SK-N-SH (cell line): ENCODE measurements around the gene GLDC. TPM values are rescaled to one million over a fixed set of nuclear protein-coding genes. Genes with fewer than 3 reads are reported as not detected.

Experiments
- CTCF ChIA-PET: fragments of 300-600, 350-600 bp; formaldehyde crosslinking; extraction: SDS; loops from one replicate; lab custom pipeline; 2021; lab: Yijun Ruan, JAX
- POLR2A ChIA-PET: fragments of 350-600 bp; sonication (Branson Sonifier 250); formaldehyde crosslinking; extraction: SDS; loops from one replicate; lab custom pipeline; 2020; ENCODE audit warnings: antibody characterized with exemption, inconsistent platforms; lab: Yijun Ruan, JAX
- DNase-seq: peaks from one replicate; pipeline ENCODE4 v3.0.0; 2012
- H2AFZ ChIP-seq: fragments of 200-600 bp; sonication (generic); 2 replicates; pipeline ENCODE4 v1.8.1; 2016; ENCODE audit warnings: antibody characterized with exemption, mild to moderate bottlenecking, low read depth
- H3F3A ChIP-seq: fragments of 200-600 bp; sonication (generic); replicated peaks from 2 replicates; pipeline ENCODE3; 2016; ENCODE audit warnings: antibody characterized with exemption, mild to moderate bottlenecking; ENCODE audit not compliant: insufficient read depth
- H3K27ac ChIP-seq, 2 experiments: fragments of 200-500 bp in 1 of 2; fragments of 200-600 bp in 1 of 2; sonication (Bioruptor generic) in 1 of 2; sonication (generic), shearing (Covaris generic) in 1 of 2; 2 replicates each; pipeline versions ENCODE4 v1.5.1 to v1.6.1; 2014 to 2016; ENCODE audit warnings: low read depth in 2 of 2, inconsistent platforms in 1 of 2, low read length in 1 of 2, mild to moderate bottlenecking in 1 of 2, mixed read lengths in 1 of 2
- H3K27me3 ChIP-seq: fragments of 200-600 bp; sonication (generic), shearing (Covaris generic); 2 replicates; pipeline ENCODE4 v1.6.1; 2016; ENCODE audit warnings: mixed run types; ENCODE audit not compliant: insufficient read depth
- H3K36me3 ChIP-seq, 2 experiments: fragments of 200-500 bp in 1 of 2; fragments of 200-600 bp in 1 of 2; sonication (Bioruptor generic) in 1 of 2; sonication (generic) in 1 of 2; replicated peaks in 1 of 2; 2 replicates each; pipeline versions ENCODE3 to v1.5.1; 2014 to 2016; ENCODE audit warnings: low read length in 1 of 2, mild to moderate bottlenecking in 1 of 2; ENCODE audit not compliant: insufficient read depth in 2 of 2, control insufficient read depth in 1 of 2
- H3K4me1 ChIP-seq, 2 experiments: fragments of 200-500 bp in 1 of 2; fragments of 200-600 bp in 1 of 2; sonication (Bioruptor generic) in 1 of 2; sonication (generic), shearing (Covaris generic) in 1 of 2; 2 replicates each; pipeline versions ENCODE4 v1.5.1 to v1.6.1; 2014 to 2016; ENCODE audit warnings: low read depth in 1 of 2, low read length in 1 of 2, mixed run types in 1 of 2; ENCODE audit not compliant: insufficient read depth in 2 of 2, control insufficient read depth in 1 of 2
- H3K4me2 ChIP-seq: fragments of 200-600 bp; sonication (generic), shearing (Covaris generic); 2 replicates; pipeline ENCODE4 v1.6.1; 2017; ENCODE audit warnings: mixed run types
- H3K4me3 ChIP-seq, 2 experiments: fragments of 200-500 bp in 1 of 2; fragments of 200-600 bp in 1 of 2; sonication (Bioruptor generic) in 1 of 2; sonication (generic), shearing (Covaris generic) in 1 of 2; 2 replicates each; pipeline versions ENCODE4 v1.5.1 to v1.8.1; 2014 to 2016; ENCODE audit warnings: low read depth in 2 of 2, inconsistent platforms in 1 of 2, low read length in 1 of 2, mild to moderate bottlenecking in 1 of 2, mixed read lengths in 1 of 2, moderate library complexity in 1 of 2
- H3K79me2 ChIP-seq: fragments of 200-600 bp; sonication (generic); 2 replicates; pipeline ENCODE4 v1.8.1; 2017; ENCODE audit warnings: mild to moderate bottlenecking; ENCODE audit not compliant: insufficient read depth
- H3K9ac ChIP-seq: fragments of 200-600 bp; sonication (generic); 2 replicates; pipeline ENCODE4 v1.6.1; 2017; ENCODE audit warnings: mixed run types
- H3K9me2 ChIP-seq: fragments of 200-600 bp; sonication (generic); 2 replicates; pipeline ENCODE4 v1.6.1; 2017; ENCODE audit warnings: mixed run types
- H3K9me3 ChIP-seq: fragments of 200-600 bp; sonication (generic); 2 replicates; pipeline ENCODE4 v1.6.1; 2017; ENCODE audit warnings: mixed run types, mild to moderate bottlenecking, moderate library complexity
- H4K20me1 ChIP-seq: fragments of 200-600 bp; sonication (generic); 2 replicates; pipeline ENCODE4 v1.6.1; 2017; ENCODE audit warnings: mild to moderate bottlenecking, mixed run types; ENCODE audit not compliant: insufficient read depth
- FOXJ3 ChIP-seq: sonication (generic); formaldehyde crosslinking; IDR thresholded peaks from 2 replicates; pipeline ENCODE4 v1.5.1; 2020; ENCODE audit warnings: mild to moderate bottlenecking, missing genetic modification reagents
- GABPA ChIP-seq: IDR thresholded peaks from 2 replicates; pipeline ENCODE4 v1.4.0; 2012; ENCODE audit warnings: low read depth, mild to moderate bottlenecking
- IRF3 ChIP-seq: fragments of 150-350 bp; IDR thresholded peaks from 2 replicates; pipeline ENCODE4 v1.6.1; 2016; ENCODE audit warnings: mild to moderate bottlenecking, low read depth, low read length
- MAX ChIP-seq: IDR thresholded peaks from 2 replicates; pipeline ENCODE4 v1.4.0; 2012; ENCODE audit warnings: low read depth
- MXI1 ChIP-seq: IDR thresholded peaks from 2 replicates; pipeline ENCODE4 v1.6.1; 2012; ENCODE audit warnings: mild to moderate bottlenecking, low read depth, low read length, improper control_type of control experiment
- NFIC ChIP-seq: IDR thresholded peaks from 2 replicates; pipeline ENCODE4 v1.4.0; 2012; ENCODE audit warnings: borderline replicate concordance
- NRF1 ChIP-seq: IDR thresholded peaks from 2 replicates; pipeline ENCODE4 v1.6.1; 2012; ENCODE audit warnings: low read depth, mild to moderate bottlenecking, low read length
- PBX3 ChIP-seq: IDR thresholded peaks from 2 replicates; pipeline ENCODE4; 2012
- RAD21 ChIP-seq: IDR thresholded peaks from 2 replicates; pipeline ENCODE4 v1.6.1; 2012; ENCODE audit warnings: mild to moderate bottlenecking, low read length
- RCOR1 ChIP-seq: fragments of 150-350 bp; IDR thresholded peaks from 2 replicates; pipeline ENCODE4 v1.6.1; 2017; ENCODE audit warnings: antibody characterized with exemption, low read length
- RXRA ChIP-seq: IDR thresholded peaks from 2 replicates; pipeline ENCODE4 v1.4.0; 2012; ENCODE audit warnings: low read depth, mild to moderate bottlenecking, borderline replicate concordance
- SIN3A ChIP-seq: IDR thresholded peaks from 2 replicates; pipeline ENCODE4 v1.6.1; 2012; ENCODE audit warnings: low read depth, mild to moderate bottlenecking, low read length, moderate library complexity, borderline replicate concordance
- SMC3 ChIP-seq: IDR thresholded peaks from 2 replicates; pipeline ENCODE4 v1.6.1; 2012; ENCODE audit warnings: low read depth, low read length, improper control_type of control experiment
- TEAD4 ChIP-seq: IDR thresholded peaks from 2 replicates; pipeline ENCODE4 v1.4.0; 2012; ENCODE audit warnings: mild to moderate bottlenecking, borderline replicate concordance; ENCODE audit not compliant: insufficient read depth
- USF1 ChIP-seq: IDR thresholded peaks from 2 replicates; pipeline ENCODE4 v1.4.0; 2012; ENCODE audit warnings: low read depth, borderline replicate concordance
- USF2 ChIP-seq: fragments of 150-350 bp; IDR thresholded peaks from 2 replicates; pipeline ENCODE4 v1.6.1; 2017; ENCODE audit warnings: antibody characterized with exemption, low read length, low read depth, borderline replicate concordance
- ZBTB33 ChIP-seq: IDR thresholded peaks from 2 replicates; pipeline ENCODE4 v1.4.0; 2012; ENCODE audit warnings: low read depth, borderline replicate concordance
- WGBS: methylation state at CpG from one replicate; pipeline ENCODE4 v1.1.6; 2017; ENCODE audit warnings: low lambda C conversion rate; 5-methylcytosine and 5-hydroxymethylcytosine counted together
- polyA plus RNA-seq, 3 experiments: library from polyadenylated mRNA; depleted of rRNA; stranded (reverse); fragments of >200 nt; gene quantifications; 2 replicates each; pipeline ENCODE4 v1.2.3, GENCODE V29; 2012

The GLDC gene
- polyA plus RNA-seq, 1 of the 3 experiments (the other 2 are of a cell fraction): 4.1 TPM

GRCh38 chr9:6579613-6580012 lies 65.9 kb downstream of the GLDC start:
- Histone ChIP-seq H4K20me1 (no peaks in the 10 kb centered on the region), H3K36me3 (no peaks in the 10 kb centered on the region), H3F3A (no peaks in the 10 kb centered on the region), H3K9ac (no peak overlapping the region), H3K9me2 (no peaks in the 10 kb centered on the region), H3K4me3 (no peak overlapping the region), H3K9me3 (no peaks in the 10 kb centered on the region), H3K27me3 (no peaks in the 10 kb centered on the region; the same call in 1 of the 2 replicates), H3K4me2 (no peak overlapping the region), H3K79me2 (no peaks in the 10 kb centered on the region), H3K27ac (no peak overlapping the region), H3K4me1 (no peaks in the 10 kb centered on the region), H2AFZ (no peak overlapping the region)
- no peak for DNase-seq
- POLR2A ChIA-PET: no interaction called here
- CTCF ChIA-PET: interaction anchor here (1.4 to 1.6 kb wide), 5 partner anchors 9 to 225 kb away, joined by 3 to 4 read pairs (median 3); no protein-coding TSS in a partner anchor
- WGBS: 85% methylated on average over 6 of the region's 6 CpGs
- TF ChIP-seq MAX (no peak), MXI1 (no peak), TEAD4 (no peak), RAD21 (no peak), ZBTB33 (no peak), USF1 (no peak), PBX3 (no peak), SIN3A (no peak), NFIC (no peak), SMC3 (no peak), GABPA (no peak), RCOR1 (no peak), RXRA (no peak), FOXJ3 (no peak), IRF3 (no peak), USF2 (no peak), NRF1 (no peak)
